Endothelial cell of umbilical vein (primary cell): ENCODE results near the gene WNT10A. TPM values are rescaled to one million over a fixed set of nuclear protein-coding genes. Genes with fewer than 3 reads are reported as not detected.

Experiments
- BruUV-seq: library from RNA; stranded (reverse); fragments of 400-500 nt; replicated peaks from 2 replicates; lab custom pipeline; 2021; lab: Mats Ljungman, UMichigan
- CTCF ChIA-PET: fragments of 300-600, 350-600 bp; sonication (Branson Sonifier 250); formaldehyde crosslinking; loops from one replicate; lab custom pipeline; 2021; ENCODE audit warnings: antibody characterized with exemption, inconsistent platforms; lab: Charles Lee
- POLR2A ChIA-PET: fragments of 300-600, 350-600 bp; sonication (Branson Sonifier 250); formaldehyde crosslinking; loops from one replicate; lab custom pipeline; 2021; ENCODE audit warnings: antibody characterized with exemption, inconsistent platforms; lab: Charles Lee
- DNase-seq: peaks from one replicate; pipeline ENCODE4 v3.0.0-alpha.2; 2011; ENCODE audit warnings: low read depth, low spot score
- FAIRE-seq: peaks from 2 replicates; lab custom pipeline; 2011; peaks lifted over from hg19 to GRCh38; lab: Jason Lieb, UNC
- H2AFZ ChIP-seq: 2 replicates; pipeline ENCODE4 v1.6.0; 2012; ENCODE audit warnings: low read depth, low read length, control low read depth, inconsistent platforms
- H3K27ac ChIP-seq: 2 replicates; pipeline ENCODE4 v1.5.1; 2011; ENCODE audit warnings: low read depth, mild to moderate bottlenecking, control low read depth, low read length, moderate library complexity; ENCODE audit not compliant: insufficient read depth
- H3K27me3 ChIP-seq, 2 experiments: 2 replicates each; pipeline versions ENCODE4 v1.6.0 to v1.6.1; 2011; ENCODE audit warnings: low read length in 2 of 2, mixed read lengths in 1 of 2; ENCODE audit not compliant: control insufficient read depth in 2 of 2, insufficient read depth in 2 of 2
- H3K36me3 ChIP-seq, 2 experiments: 2 replicates in 1 of 2; 3 replicates in 1 of 2; pipeline ENCODE4 v1.5.1; 2011; ENCODE audit warnings: low read length in 2 of 2, mild to moderate bottlenecking in 1 of 2, moderate library complexity in 1 of 2; ENCODE audit not compliant: control insufficient read depth in 2 of 2, insufficient read depth in 2 of 2; ENCODE audit errors: extremely low read depth in 1 of 2
- H3K4me1 ChIP-seq: 3 replicates; pipeline ENCODE4 v1.5.1; 2011; ENCODE audit warnings: mild to moderate bottlenecking, low read length; ENCODE audit not compliant: control insufficient read depth, insufficient read depth; ENCODE audit errors: extremely low read depth
- H3K4me2 ChIP-seq: 2 replicates; pipeline ENCODE4 v1.6.1; 2011; ENCODE audit warnings: low read length, control low read depth, mixed read lengths; ENCODE audit not compliant: insufficient read depth
- H3K4me3 ChIP-seq, 3 experiments: fragments of 200-600 bp in 1 of 3; sonication (generic), shearing (Covaris generic) in 1 of 3; replicated peaks in 1 of 3; 2 replicates each; pipeline ENCODE4 v1.5.1; 2011 to 2016; ENCODE audit warnings: control low read depth in 3 of 3, low read length in 3 of 3, mild to moderate bottlenecking in 2 of 3, inconsistent platforms in 1 of 3, low read depth in 1 of 3, moderate library complexity in 1 of 3; ENCODE audit not compliant: insufficient read depth in 1 of 3
- H3K79me2 ChIP-seq: 2 replicates; pipeline ENCODE4 v1.6.0; 2012; ENCODE audit warnings: low read length, inconsistent platforms; ENCODE audit not compliant: control insufficient read depth, insufficient read depth
- H3K9ac ChIP-seq: replicated peaks from 2 replicates; pipeline ENCODE3; 2011; ENCODE audit warnings: low read length, control low read depth; ENCODE audit not compliant: insufficient read depth; ENCODE audit errors: extremely low read depth
- H3K9me1 ChIP-seq: replicated peaks from 3 replicates; pipeline ENCODE4 v1.6.0; 2011; ENCODE audit warnings: mild to moderate bottlenecking, low read length; ENCODE audit not compliant: control insufficient read depth, insufficient read depth; ENCODE audit errors: extremely low read depth
- H3K9me3 ChIP-seq: replicated peaks from 2 replicates; pipeline ENCODE4 v1.5.1; 2012; ENCODE audit warnings: low read length, inconsistent platforms; ENCODE audit not compliant: control insufficient read depth, insufficient read depth
- H4K20me1 ChIP-seq: replicated peaks from 2 replicates; pipeline ENCODE3; 2011; ENCODE audit warnings: mild to moderate bottlenecking, low read length; ENCODE audit not compliant: control insufficient read depth, insufficient read depth; ENCODE audit errors: extremely low read depth
- EZH2 ChIP-seq: IDR thresholded peaks from 2 replicates; pipeline ENCODE4 v1.6.1; 2012; ENCODE audit warnings: borderline replicate concordance, low read depth, mild to moderate bottlenecking, moderate library complexity, low read length, inconsistent platforms; ENCODE audit not compliant: severe bottlenecking
- FOS ChIP-seq: IDR thresholded peaks from 2 replicates; pipeline ENCODE4 v1.6.1; 2011; ENCODE audit warnings: mild to moderate bottlenecking, low read length, moderate library complexity, borderline replicate concordance; ENCODE audit not compliant: insufficient read depth
- GATA2 ChIP-seq: IDR thresholded peaks from 2 replicates; pipeline ENCODE4 v1.7.0; 2011; ENCODE audit warnings: low read depth, mild to moderate bottlenecking, moderate library complexity, mixed read lengths, low read length; ENCODE audit not compliant: insufficient read length, insufficient read depth
- JUN ChIP-seq: IDR thresholded peaks from 2 replicates; pipeline ENCODE4 v1.6.1; 2011; ENCODE audit warnings: borderline replicate concordance, low read depth; ENCODE audit not compliant: insufficient read length, insufficient read depth
- MYC ChIP-seq: IDR thresholded peaks from one replicate; pipeline ENCODE4 v1.6.1; 2011; ENCODE audit warnings: mild to moderate bottlenecking, low read depth, low read length
- POLR2A ChIP-seq: IDR thresholded peaks from 2 replicates; pipeline ENCODE4 v1.6.1; 2012; ENCODE audit warnings: low read depth, mild to moderate bottlenecking, control low read depth, low read length
- POLR2AphosphoS5 ChIP-seq: IDR thresholded peaks from 2 replicates; pipeline ENCODE4 v1.6.1; 2012; ENCODE audit warnings: low read depth, mild to moderate bottlenecking, control low read depth, low read length, moderate library complexity; ENCODE audit not compliant: insufficient read depth
- dilution Hi-C: fragments of 300-500 bp; cut with MboI; formaldehyde crosslinking; loops from one replicate; pipeline ENCODE4 v1.15.0; 2019; ENCODE audit warnings: low sequenced_read_pairs; ENCODE audit not compliant: extremely low pct_ligation_motif_present
- intact Hi-C: fragments of 100-400 bp; cut with micrococcal nuclease; formaldehyde crosslinking; loops from one replicate; pipeline ENCODE4 v1.10.0; 2022
- polyA plus RNA-seq, 4 experiments: library from polyadenylated mRNA; depleted of rRNA in 3 of 4; stranded (reverse) in 3 of 4; unstranded in 1 of 4; fragments of >200 nt; gene quantifications; 2 replicates each; pipeline versions ENCODE4 v1.2.1 to v1.2.3, GENCODE V29; 2011 to 2012; ENCODE audit warnings: missing spikeins in 1 of 4
- total RNA-seq: library from RNA; stranded (reverse); gene quantifications from 2 replicates; pipeline ENCODE4 v1.2.3, GENCODE V29; 2021
- TF ChIP-seq, protein P1 (sequence below), 2 donors: IDR thresholded peaks; 1 replicate in 1 of 2; 2 replicates in 1 of 2; pipeline ENCODE4 v1.5.1; 2011; ENCODE audit warnings: low read length in 2 of 2, mild to moderate bottlenecking in 2 of 2, moderate library complexity in 2 of 2, control low read depth in 1 of 2, inconsistent platforms in 1 of 2, low read depth in 1 of 2; ENCODE audit not compliant: insufficient read depth in 1 of 2; ENCODE audit errors: extremely low read depth in 1 of 2
- TF ChIP-seq, protein P2 (sequence below): IDR thresholded peaks from 2 replicates; pipeline ENCODE4 v1.6.1; 2011; ENCODE audit not compliant: insufficient read depth, insufficient read length

WNT10A gene
- total and polyA plus RNA-seq, 2 donors (not counting 3 experiments of a cell fraction or from before 2014, with no cell fraction given), result not detected

DNA sequence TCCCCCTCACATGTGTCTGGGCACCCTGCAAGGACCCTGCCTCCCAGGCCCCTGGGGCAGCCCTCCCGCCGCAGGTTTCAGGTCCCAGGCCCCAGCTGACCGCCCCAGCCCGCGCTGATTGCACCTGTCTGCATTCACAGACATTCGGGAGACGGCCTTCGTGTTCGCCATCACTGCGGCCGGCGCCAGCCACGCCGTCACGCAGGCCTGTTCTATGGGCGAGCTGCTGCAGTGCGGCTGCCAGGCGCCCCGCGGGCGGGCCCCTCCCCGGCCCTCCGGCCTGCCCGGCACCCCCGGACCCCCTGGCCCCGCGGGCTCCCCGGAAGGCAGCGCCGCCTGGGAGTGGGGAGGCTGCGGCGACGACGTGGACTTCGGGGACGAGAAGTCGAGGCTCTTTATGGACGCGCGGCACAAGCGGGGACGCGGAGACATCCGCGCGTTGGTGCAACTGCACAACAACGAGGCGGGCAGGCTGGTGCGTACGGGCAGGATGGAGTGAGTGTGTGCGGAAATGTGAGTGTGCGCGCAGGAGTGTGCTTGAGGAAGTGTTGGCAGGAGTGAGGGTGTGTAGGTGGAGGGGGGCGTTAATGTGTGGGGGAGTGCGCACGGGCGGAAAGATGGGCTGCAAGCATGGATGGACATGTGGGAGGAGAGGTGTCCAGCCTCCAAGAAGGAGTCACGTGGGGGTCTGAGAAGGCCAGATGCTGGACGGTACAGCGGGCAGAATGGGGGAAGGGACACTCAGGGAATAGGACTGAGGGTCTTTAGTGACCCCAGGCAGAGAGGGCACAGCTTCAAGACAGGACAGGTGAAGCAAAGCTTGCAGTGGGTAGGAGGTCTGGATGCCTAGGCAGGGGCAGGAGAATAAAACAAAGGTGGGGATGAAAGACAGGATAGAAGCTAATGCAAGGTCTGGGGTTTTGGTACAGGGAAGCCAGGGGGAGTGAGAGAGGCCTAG is 9.0 kb upstream of the WNT10A start:
- H3K9me1 ChIP-seq, result no peaks in the 10 kb centered on the region
- dilution Hi-C loops, result no loop called here
- no peak overlapping the region for H3K4me3 ChIP-seq
- intact Hi-C loops, result loop anchor here (10.0 kb wide), 1 partner anchor 283 kb away; no protein-coding TSS in a partner anchor
- no peaks in the 10 kb centered on the region for H3K79me2 ChIP-seq
- peaks cover 74 to 79% of the 10 kb centered on the region in 2 experiments for H3K27me3 ChIP-seq
- FAIRE-seq (no peak), DNase-seq (no peak)
- ChIA-PET POLR2A (no interaction called here), CTCF (interaction anchor here (10.5 kb wide), 1 partner anchor 23 kb away, joined by 362 read pairs; no protein-coding TSS in a partner anchor)
- no peak overlapping the region for H3K27ac ChIP-seq
- H4K20me1 ChIP-seq, result no peaks in the 10 kb centered on the region
- no peak overlapping the region for H3K9ac ChIP-seq
- no peaks in the 10 kb centered on the region for H3K9me3 ChIP-seq
- no TSS peak for BruUV-seq
- H3K4me1 ChIP-seq, result no peaks in the 10 kb centered on the region
- H2AFZ ChIP-seq, result no peak overlapping the region
- H3K4me2 ChIP-seq, result no peak overlapping the region
- no peaks in the 10 kb centered on the region for H3K36me3 ChIP-seq
- TF ChIP-seq EZH2 (peak; percentile 77), POLR2AphosphoS5 (no peak)

DNA sequence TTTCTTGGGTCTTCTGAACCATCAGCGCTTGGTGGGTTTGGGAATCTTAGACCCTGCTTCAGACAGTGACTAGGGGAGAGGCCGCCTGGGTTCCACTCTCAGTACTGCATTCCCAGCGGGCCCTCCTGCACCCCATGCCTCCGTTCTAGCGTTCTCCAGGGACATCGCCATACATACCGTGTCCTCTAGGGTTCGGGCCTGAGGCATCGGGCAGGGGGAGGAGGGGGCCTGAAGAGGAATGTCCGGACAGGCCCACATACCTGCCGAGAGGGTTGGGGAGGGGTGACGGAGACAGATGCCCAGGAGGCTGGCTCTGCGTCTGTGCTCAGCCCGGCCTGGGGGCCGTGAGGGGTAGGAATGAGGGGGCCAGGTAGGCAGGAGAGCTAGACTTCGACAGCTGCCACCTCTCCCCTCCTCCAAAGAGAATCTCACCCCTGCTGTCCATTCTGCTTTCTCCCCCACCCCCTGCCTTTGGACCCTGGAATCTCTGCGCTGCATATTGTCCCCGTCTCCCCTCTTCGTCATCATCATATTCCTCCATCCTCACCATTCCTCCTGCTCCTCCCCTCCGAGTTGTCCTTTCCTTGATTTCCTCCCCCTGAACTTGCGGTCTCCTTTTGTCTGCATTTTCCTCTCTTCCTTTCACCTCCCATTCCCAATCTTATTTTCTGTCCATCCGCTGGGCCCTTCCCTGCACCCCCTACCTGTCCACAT is 7.8 kb upstream of the WNT10A start:
- no peak for DNase-seq
- POLR2A ChIA-PET, result no interaction called here

More for the DNA sequence above, 7.8 kb upstream of the WNT10A start:
- H3K79me2 ChIP-seq, result no peaks in the 10 kb centered on the region
- FAIRE-seq, result no peak
- no peak overlapping the region for H3K4me2 ChIP-seq
- H2AFZ ChIP-seq, result no peak overlapping the region
- no peaks in the 10 kb centered on the region for H3K4me1 ChIP-seq
- H3K36me3 ChIP-seq, result no peaks in the 10 kb centered on the region
- no peaks in the 10 kb centered on the region for H3K9me3 ChIP-seq
- no peak overlapping the region for H3K4me3 ChIP-seq
- H3K9ac ChIP-seq, result no peak overlapping the region
- no peak overlapping the region for H3K27ac ChIP-seq
- TF ChIP-seq FOS (no peak), GATA2 (no peak), MYC (no peak), EZH2 (no peak), POLR2AphosphoS5 (no peak), JUN (no peak), POLR2A (no peak)
- TF ChIP-seq, protein P1, sequence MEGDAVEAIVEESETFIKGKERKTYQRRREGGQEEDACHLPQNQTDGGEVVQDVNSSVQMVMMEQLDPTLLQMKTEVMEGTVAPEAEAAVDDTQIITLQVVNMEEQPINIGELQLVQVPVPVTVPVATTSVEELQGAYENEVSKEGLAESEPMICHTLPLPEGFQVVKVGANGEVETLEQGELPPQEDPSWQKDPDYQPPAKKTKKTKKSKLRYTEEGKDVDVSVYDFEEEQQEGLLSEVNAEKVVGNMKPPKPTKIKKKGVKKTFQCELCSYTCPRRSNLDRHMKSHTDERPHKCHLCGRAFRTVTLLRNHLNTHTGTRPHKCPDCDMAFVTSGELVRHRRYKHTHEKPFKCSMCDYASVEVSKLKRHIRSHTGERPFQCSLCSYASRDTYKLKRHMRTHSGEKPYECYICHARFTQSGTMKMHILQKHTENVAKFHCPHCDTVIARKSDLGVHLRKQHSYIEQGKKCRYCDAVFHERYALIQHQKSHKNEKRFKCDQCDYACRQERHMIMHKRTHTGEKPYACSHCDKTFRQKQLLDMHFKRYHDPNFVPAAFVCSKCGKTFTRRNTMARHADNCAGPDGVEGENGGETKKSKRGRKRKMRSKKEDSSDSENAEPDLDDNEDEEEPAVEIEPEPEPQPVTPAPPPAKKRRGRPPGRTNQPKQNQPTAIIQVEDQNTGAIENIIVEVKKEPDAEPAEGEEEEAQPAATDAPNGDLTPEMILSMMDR (IDR thresholded peaks at IDR 0.05; ENCODE audit: extremely low read depth in 1 of 2, insufficient read depth in 1 of 2, low read depth in 1 of 2, low read length in 2 of 2), result no peak
- TF ChIP-seq, protein P2, sequence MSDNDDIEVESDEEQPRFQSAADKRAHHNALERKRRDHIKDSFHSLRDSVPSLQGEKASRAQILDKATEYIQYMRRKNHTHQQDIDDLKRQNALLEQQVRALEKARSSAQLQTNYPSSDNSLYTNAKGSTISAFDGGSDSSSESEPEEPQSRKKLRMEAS, result no peak
- H3K9me1 ChIP-seq, result no peaks in the 10 kb centered on the region
- H3K27me3 ChIP-seq, result peaks cover 78 to 79% of the 10 kb centered on the region in 2 experiments
- no peaks in the 10 kb centered on the region for H4K20me1 ChIP-seq
- dilution Hi-C loops (no loop called here), intact Hi-C loops (loop anchor here (10.0 kb wide), 1 partner anchor 282 kb away; no protein-coding TSS in a partner anchor)
- no TSS peak for BruUV-seq
- CTCF ChIA-PET, result interaction anchor here (4.0 to 10.5 kb wide), 2 partner anchors 22 to 107 kb away, joined by 27 to 362 read pairs; no protein-coding TSS in a partner anchor
